ENCODE measurements around the gene ZNF598. TPM values are rescaled to one million over a fixed set of nuclear protein-coding genes. Genes with fewer than 3 reads are reported as not detected.
A peak's percentile ranks its signal among the peaks of the same experiment; 100 is the strongest.

Gene ZNF598
- total and polyA plus RNA-seq, 12 donors, result 9.5 to 25.3 (median 14.2) TPM

DNA sequence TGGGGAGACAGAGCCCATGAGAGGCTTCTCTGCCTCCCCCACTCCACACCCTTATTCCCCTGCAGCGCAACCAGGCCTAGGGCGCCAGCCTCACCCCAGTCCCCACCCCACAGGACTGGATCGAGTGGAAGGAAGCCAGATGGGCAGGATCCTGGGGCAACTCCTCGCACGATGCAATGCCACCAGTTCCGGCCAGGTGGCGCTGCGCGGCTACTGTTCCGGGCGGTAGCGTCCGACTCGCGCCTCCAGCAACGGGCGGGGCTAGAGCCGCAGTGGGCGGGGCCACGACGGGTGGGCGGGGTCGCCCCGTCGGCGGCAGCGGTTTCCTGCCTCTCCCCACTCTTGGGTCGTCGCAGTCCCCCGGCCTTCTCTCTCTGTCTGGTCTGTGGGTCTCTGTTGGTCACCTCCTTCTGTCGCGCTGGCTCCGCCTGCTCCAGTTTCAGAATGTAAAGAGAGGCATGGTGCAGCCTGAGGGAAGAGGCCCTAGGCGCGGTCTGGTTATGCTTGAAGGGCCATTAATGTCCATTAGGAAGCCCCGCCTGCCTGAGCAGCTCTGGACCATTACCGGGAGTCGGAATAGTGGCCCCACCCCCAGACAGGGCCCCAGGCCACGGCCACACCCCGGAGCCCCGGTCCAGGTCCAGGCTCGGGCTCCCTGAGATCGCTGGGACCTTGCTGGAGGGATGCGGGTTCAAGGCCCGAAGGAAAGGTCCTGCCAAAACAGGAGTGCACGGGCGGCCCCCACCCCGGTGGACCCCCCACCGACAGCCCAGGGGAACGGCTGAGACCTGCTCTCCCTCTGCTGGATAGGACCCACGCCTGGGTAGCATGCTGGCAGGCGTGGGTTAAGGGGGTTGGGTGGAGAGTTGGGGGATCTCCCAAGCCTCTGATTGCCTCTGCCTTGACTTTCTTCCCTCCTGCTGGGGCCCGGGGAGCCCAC, 13.7 kb upstream of the ZNF598 start:
- Histone ChIP-seq H3K4me1 (peaks cover 25 to 66% (median 53%) of the 10 kb centered on the region in 9 donors), H3K36me3 (no peaks in the 10 kb centered on the region), H3K27me3 (peaks cover 16 to 68% (median 35%) of the 10 kb centered on the region in 7 donors), H3K27ac (peak overlapping the region; percentile 72 to 98 (median 84)), H3K4me3 (peak overlapping the region in 9 of 10 donors; percentile 18 to 50 (median 43)), H3K9me3 (no peaks in the 10 kb centered on the region)
- ATAC-seq (peak; percentile 86 to 94 (median 91)), DNase-seq (peak; percentile 94 to 97)
- 13 to 14% methylated on average over 53 of the region's 53 CpGs for WGBS, 2 donors
- intact Hi-C loops (cut with DNase I), result loop anchor here in 9 of 10 donors (1.0 to 10.0 kb wide), 11 partner anchors 23 to 231 kb away; partner anchors contain the start of genes NTHL1 (in 2 of the 9), TSC2 (in 2 of the 9) and ECI1 (in 1 of the 9)
- peak; percentile 86 to 99 (median 97) for TF ChIP-seq CTCF (IDR thresholded peaks at IDR 0.05)

DNA sequence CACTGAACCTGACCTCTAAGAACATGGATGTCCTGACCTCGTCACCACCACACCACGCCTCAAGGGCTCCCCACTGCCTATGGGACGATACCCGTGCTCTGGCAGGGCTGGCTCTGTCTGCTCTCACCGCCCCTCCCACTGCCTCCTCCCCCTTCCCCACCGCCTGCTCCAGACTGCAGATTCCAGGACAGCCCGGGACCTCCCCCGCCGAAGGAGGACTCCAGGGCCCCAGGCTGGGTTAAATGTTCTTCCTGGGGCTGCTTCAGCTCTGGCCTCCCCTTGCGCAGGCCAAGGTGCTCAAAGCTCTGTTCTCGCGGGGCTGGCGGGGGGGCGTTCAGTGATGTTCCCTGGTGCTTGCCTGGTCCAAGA, 13.1 kb upstream of the ZNF598 start:
- ATAC-seq (peak in 7 of 8 donors; percentile 3 to 25 (median 13)), DNase-seq (peak in 1 of 2 donors; percentile 33)
- H3K4me3 ChIP-seq, result peak overlapping the region in 8 of 10 donors; percentile 26 to 50 (median 44)
- H3K9me3 ChIP-seq, result no peaks in the 10 kb centered on the region
- H3K4me1 ChIP-seq, result peaks cover 25 to 59% (median 52%) of the 10 kb centered on the region in 9 donors
- no peaks in the 10 kb centered on the region for H3K36me3 ChIP-seq
- H3K27me3 ChIP-seq, result peaks cover 16 to 68% (median 42%) of the 10 kb centered on the region in 7 donors
- no peak for TF ChIP-seq CTCF (IDR thresholded peaks at IDR 0.05)
- WGBS, 2 donors, result 0 to 2% methylated on average over 14 of the region's 14 CpGs
- H3K27ac ChIP-seq, result peak overlapping the region in 5 of 10 donors; percentile 32 to 94 (median 79)
- intact Hi-C loops (cut with DNase I), result loop anchor here in 9 of 10 donors (1.0 to 10.0 kb wide), 11 partner anchors 24 to 232 kb away; partner anchors contain the start of genes NTHL1 (in 2 of the 9), TSC2 (in 2 of the 9) and ECI1 (in 1 of the 9)

DNA sequence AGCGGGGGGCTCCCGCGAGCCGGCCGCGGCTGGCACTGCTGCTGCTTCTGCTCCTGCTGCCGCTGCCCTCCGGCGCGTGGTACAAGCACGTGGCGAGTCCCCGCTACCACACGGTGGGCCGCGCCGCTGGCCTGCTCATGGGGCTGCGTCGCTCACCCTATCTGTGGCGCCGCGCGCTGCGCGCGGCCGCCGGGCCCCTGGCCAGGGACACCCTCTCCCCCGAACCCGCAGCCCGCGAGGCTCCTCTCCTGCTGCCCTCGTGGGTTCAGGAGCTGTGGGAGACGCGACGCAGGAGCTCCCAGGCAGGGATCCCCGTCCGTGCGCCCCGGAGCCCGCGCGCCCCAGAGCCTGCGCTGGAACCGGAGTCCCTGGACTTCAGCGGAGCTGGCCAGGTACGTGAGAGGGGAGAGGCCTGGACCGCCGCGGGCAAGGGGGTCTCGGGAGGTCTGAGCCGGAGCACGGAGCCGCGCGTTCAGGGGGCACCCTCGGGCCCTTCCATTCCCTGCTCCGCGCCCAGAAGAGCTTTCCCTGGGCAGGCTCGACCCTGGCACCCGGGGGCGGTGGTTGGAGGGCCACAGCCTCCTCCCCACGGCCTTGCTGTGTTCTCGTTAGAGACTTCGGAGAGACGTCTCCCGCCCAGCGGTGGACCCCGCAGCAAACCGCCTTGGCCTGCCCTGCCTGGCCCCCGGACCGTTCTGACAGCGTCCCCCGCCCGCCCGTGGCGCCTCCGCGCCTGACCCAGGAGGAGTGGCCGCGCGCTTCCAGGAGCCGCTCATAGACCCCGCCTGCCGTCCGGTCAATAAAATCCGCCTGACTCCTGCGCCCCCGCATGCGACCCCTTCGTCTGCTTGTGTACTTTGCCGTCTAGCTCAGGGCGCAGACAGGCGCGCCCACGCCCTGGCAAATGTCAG, 10.6 kb upstream of the ZNF598 start:
- peaks cover 16 to 55% (median 49%) of the 10 kb centered on the region in 7 donors for H3K27me3 ChIP-seq
- WGBS, 2 donors, result 1 to 2% methylated on average over 88 to 96 of the region's 96 CpGs
- no peak overlapping the region for H3K27ac ChIP-seq
- H3K4me3 ChIP-seq, result peak overlapping the region in 4 of 10 donors; percentile 5 to 20 (median 10)
- no peak for TF ChIP-seq CTCF (IDR thresholded peaks at IDR 0.05)
- ATAC-seq (no peak), DNase-seq (peak in 1 of 2 donors; percentile 19)
- peaks cover 19 to 42% (median 36%) of the 10 kb centered on the region in 9 donors for H3K4me1 ChIP-seq
- intact Hi-C loops (cut with DNase I), result loop anchor here in 6 of 10 donors (2.0 to 10.0 kb wide), 7 partner anchors 37 to 235 kb away; partner anchors contain the start of gene ECI1 (in 1 of the 6)
- no peaks in the 10 kb centered on the region for H3K36me3 ChIP-seq
- no peaks in the 10 kb centered on the region for H3K9me3 ChIP-seq

All from heart right ventricle (tissue), 16 donors.